OCI-LY7 (cell line): Measurements from ENCODE around the gene CKM. TPM values are rescaled to one million over a fixed set of nuclear protein-coding genes. Genes with fewer than 3 reads are reported as not detected.

ENCODE experiments used
- Bru-seq: library from RNA; stranded (reverse); fragments of 400-500 nt; gene quantifications from one replicate; lab custom pipeline; 2021; lab: Mats Ljungman, UMichigan
- BruChase-seq, 2 experiments: library from RNA; stranded (reverse); fragments of 400-500 nt; gene quantifications; one replicate each; lab custom pipeline; 2021; lab: Mats Ljungman, UMichigan
- BruUV-seq: library from RNA; stranded (reverse); fragments of 400-500 nt; replicated peaks from 2 replicates; lab custom pipeline; 2021; lab: Mats Ljungman, UMichigan
- CTCF ChIA-PET: fragments of 300-600 bp; sonication (Branson Sonifier 250); formaldehyde crosslinking; loops from one replicate; lab custom pipeline; 2022; ENCODE audit warnings: antibody characterized with exemption; ENCODE audit not compliant: unreplicated experiment; lab: Charles Lee
- POLR2A ChIA-PET: fragments of 300-600 bp; sonication (Branson Sonifier 250); formaldehyde crosslinking; loops from one replicate; lab custom pipeline; 2022; ENCODE audit warnings: antibody characterized with exemption; lab: Charles Lee
- DNase-seq: peaks from one replicate; pipeline ENCODE4 v3.0.0-alpha.2; 2015; ENCODE audit warnings: low spot score
- H2AFZ ChIP-seq: fragments of 200-600 bp; sonication (generic), shearing (Covaris generic); 2 replicates; pipeline ENCODE4 v1.6.1; 2014; ENCODE audit warnings: mild to moderate bottlenecking, antibody characterized with exemption, low read length, moderate library complexity
- H3K27ac ChIP-seq: fragments of 200-600 bp; sonication (generic); 2 replicates; pipeline ENCODE4 v1.5.1; 2014; ENCODE audit warnings: mixed run types, low read depth, mild to moderate bottlenecking, moderate library complexity, low read length, inconsistent platforms; ENCODE audit not compliant: poor library complexity, severe bottlenecking
- H3K36me3 ChIP-seq: fragments of 200-600 bp; sonication (generic); 2 replicates; pipeline ENCODE4 v1.6.1; 2014; ENCODE audit warnings: mild to moderate bottlenecking, antibody characterized with exemption, low read length, moderate library complexity, mixed read lengths; ENCODE audit not compliant: insufficient read depth
- H3K4me1 ChIP-seq: fragments of 200-600 bp; sonication (generic); 2 replicates; pipeline ENCODE4 v1.5.1; 2014; ENCODE audit warnings: mild to moderate bottlenecking, low read length; ENCODE audit not compliant: insufficient read depth, poor library complexity, severe bottlenecking
- H3K4me2 ChIP-seq: fragments of 200-600 bp; sonication (generic); 2 replicates; pipeline ENCODE4 v1.6.1; 2014; ENCODE audit warnings: mild to moderate bottlenecking, low read length
- H3K4me3 ChIP-seq: fragments of 200-600 bp; sonication (generic); 2 replicates; pipeline ENCODE4 v1.5.1; 2014; ENCODE audit warnings: mild to moderate bottlenecking, low read depth, low read length; ENCODE audit not compliant: poor library complexity, severe bottlenecking
- H3K79me2 ChIP-seq: fragments of 200-600 bp; sonication (generic); 2 replicates; pipeline ENCODE4 v1.6.1; 2016; ENCODE audit warnings: low read depth, mild to moderate bottlenecking, low read length, moderate library complexity, mixed read lengths; ENCODE audit not compliant: insufficient read depth
- H3K9me2 ChIP-seq: fragments of 200-600 bp; sonication (generic); 2 replicates; pipeline ENCODE4 v1.6.1; 2016; ENCODE audit warnings: mild to moderate bottlenecking, low read length, mixed read lengths; ENCODE audit not compliant: insufficient read depth
- H3K9me3 ChIP-seq: fragments of 200-600 bp; sonication (generic); 2 replicates; pipeline ENCODE4 v1.6.1; 2014; ENCODE audit warnings: mild to moderate bottlenecking, mixed run types, low read length, mixed read lengths
- H4K20me1 ChIP-seq: fragments of 200-600 bp; sonication (generic); 2 replicates; pipeline ENCODE4 v1.6.1; 2014; ENCODE audit warnings: mild to moderate bottlenecking, antibody characterized with exemption, low read length, moderate library complexity, mixed read lengths; ENCODE audit not compliant: insufficient read depth
- EZH2phosphoT487 ChIP-seq: fragments of 200-600 bp; sonication (generic); IDR thresholded peaks from 2 replicates; pipeline ENCODE4 v1.6.1; 2018; ENCODE audit warnings: low read depth, borderline replicate concordance, mild to moderate bottlenecking, mixed run types, antibody characterized with exemption, low read length, moderate library complexity, mixed read lengths
- intact Hi-C: fragments of 100-400 bp; cut with micrococcal nuclease; formaldehyde crosslinking; loops from one replicate; pipeline ENCODE4 v1.10.0; 2022; ENCODE audit not compliant: unreplicated experiment
- long read RNA-seq: library from polyadenylated mRNA; stranded (forward); transcript quantifications from one replicate; pipeline ENCODE4 v2.0.0, GENCODE V29; 2022
- total RNA-seq, 2 experiments: library from RNA; depleted of rRNA in 1 of 2; stranded (reverse); fragments of >200 nt in 1 of 2; shearing (Covaris generic) in 1 of 2; gene quantifications; 2 replicates each; pipeline ENCODE4 v1.2.3, GENCODE V29; 2014 to 2022
- TF ChIP-seq, protein P1 (sequence below): fragments of 200-600 bp; sonication (generic); conservative IDR thresholded peaks from 2 replicates; pipeline ENCODE4 v1.5.1; 2014; ENCODE audit warnings: mild to moderate bottlenecking, antibody characterized with exemption, low read length, moderate library complexity, mixed read lengths

The CKM gene
- total RNA-seq (2014; rRNA removed; shearing (Covaris generic)) (not detected in 2 replicates), total RNA-seq (2022) (not detected in 2 replicates), Bru-seq, nascent RNA (not detected), BruChase-seq, experiment 1, labeled RNA remaining after a 6-hour chase (not detected), BruChase-seq, experiment 2, labeled RNA remaining after a 2-hour chase (not detected)
- long read RNA-seq, result 0 reads

DNA sequence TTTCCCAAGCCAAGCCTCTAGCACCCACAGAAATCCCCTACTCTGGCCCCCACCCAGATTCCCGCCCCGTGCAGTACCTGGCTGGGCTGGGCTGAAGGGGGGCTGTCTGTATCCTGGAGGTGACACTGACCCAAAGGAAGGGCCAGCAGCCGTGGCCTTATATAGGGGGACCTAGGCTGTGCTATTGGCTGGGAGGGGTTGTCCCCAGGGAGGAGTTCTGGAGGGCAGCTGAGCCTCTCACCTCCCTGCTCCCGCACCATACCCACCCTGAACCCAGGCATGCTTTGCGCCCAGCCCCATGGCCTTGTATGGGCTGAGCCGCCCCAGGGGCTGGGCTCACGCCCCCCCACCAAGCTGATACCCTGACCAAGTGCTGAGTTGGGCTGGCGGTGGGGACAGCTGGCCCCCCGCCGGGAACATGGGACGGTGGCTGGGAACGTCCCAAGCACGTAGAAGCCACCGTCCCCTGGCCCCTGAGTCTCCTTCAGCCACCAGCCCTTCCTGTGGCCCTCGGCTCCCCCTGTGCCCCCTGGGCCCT, at the start of gene CKM:
TSS of gene CKM (minus strand) at position 132 of the 538 bp plus-strand sequence. CDS start 3,162 bp downstream, outside the sequence.
- POLR2A ChIA-PET, result no interaction called here
- no TSS peak for BruUV-seq

DNA sequence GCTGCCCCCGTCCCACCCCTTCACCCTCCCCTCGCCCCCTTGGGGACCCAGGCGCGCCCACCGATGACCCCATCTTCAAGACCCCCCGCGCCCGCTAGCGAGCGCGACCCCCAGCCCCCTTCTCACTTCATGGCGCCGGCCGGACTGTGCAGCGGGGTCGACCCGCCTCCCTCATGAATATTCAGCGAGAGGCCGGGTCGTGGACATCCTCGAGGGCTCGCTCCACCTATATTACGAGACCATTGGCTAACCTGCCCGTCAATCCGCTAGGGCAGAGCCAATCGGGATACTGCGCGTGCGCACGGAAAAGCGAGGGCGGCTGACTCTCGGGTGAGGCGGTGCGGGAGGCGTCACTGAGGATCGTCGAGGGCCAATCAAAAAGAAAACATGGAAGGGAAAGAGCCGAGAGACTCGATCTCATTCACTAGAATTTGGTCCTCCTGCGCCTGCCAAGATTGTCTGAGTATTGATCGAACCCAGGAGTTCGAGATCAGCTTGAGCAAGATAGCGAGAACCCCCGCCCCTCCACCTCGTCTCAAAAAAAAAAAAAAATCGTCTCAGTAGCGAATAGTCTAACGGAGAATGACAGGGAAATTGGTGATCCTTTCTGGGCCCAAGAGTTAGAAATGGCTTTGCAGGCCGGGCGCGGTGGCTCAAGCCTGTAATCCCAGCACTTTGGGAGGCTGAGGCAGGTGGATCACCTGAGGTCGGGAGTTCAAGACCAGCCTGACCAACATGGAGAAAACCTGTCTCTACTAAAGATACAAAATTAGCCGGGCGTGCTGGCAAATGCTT, 47.9 kb upstream of the CKM start, which contains the start of gene ERCC2:
TSS of gene ERCC2 (minus strand) at position 164 of the 795 bp plus-strand sequence. CDS start at position 131, 33 bp downstream.
- CTCF ChIA-PET, result no interaction called here

More for the DNA sequence above, at the start of gene CKM:
- Histone ChIP-seq H3K79me2 (no peaks in the 10 kb centered on the region), H4K20me1 (no peaks in the 10 kb centered on the region), H3K9me3 (no peaks in the 10 kb centered on the region), H3K4me2 (no peak within 1 kb of the TSS), H3K27ac (no peak within 1 kb of the TSS), H3K36me3 (no peaks in the 10 kb centered on the region), H2AFZ (no peak within 1 kb of the TSS), H3K4me1 (peaks cover 10% of the 10 kb centered on the region), H3K9me2 (no peaks in the 10 kb centered on the region), H3K4me3 (no peak within 1 kb of the TSS)
- CTCF ChIA-PET, result no interaction called here
- intact Hi-C loops, result no loop called here
- no peak for TF ChIP-seq EZH2phosphoT487
- TF ChIP-seq, protein P1, sequence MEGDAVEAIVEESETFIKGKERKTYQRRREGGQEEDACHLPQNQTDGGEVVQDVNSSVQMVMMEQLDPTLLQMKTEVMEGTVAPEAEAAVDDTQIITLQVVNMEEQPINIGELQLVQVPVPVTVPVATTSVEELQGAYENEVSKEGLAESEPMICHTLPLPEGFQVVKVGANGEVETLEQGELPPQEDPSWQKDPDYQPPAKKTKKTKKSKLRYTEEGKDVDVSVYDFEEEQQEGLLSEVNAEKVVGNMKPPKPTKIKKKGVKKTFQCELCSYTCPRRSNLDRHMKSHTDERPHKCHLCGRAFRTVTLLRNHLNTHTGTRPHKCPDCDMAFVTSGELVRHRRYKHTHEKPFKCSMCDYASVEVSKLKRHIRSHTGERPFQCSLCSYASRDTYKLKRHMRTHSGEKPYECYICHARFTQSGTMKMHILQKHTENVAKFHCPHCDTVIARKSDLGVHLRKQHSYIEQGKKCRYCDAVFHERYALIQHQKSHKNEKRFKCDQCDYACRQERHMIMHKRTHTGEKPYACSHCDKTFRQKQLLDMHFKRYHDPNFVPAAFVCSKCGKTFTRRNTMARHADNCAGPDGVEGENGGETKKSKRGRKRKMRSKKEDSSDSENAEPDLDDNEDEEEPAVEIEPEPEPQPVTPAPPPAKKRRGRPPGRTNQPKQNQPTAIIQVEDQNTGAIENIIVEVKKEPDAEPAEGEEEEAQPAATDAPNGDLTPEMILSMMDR, result no peak
- DNase-seq, result no peak

More for the DNA sequence above, 47.9 kb upstream of the CKM start, which contains the start of gene ERCC2:
- TF ChIP-seq EZH2phosphoT487, result no peak
- TF ChIP-seq, protein P1, result no peak
- Histone ChIP-seq H4K20me1 (no peaks in the 10 kb centered on the region), H3K36me3 (peaks cover 3% of the 10 kb centered on the region; the same call in 1 of the 2 replicates), H3K9me2 (no peaks in the 10 kb centered on the region), H3K4me3 (peak within 1 kb of the TSS; percentile 86), H2AFZ (peak within 1 kb of the TSS; percentile 88), H3K79me2 (no peaks in the 10 kb centered on the region), H3K9me3 (no peaks in the 10 kb centered on the region), H3K27ac (peak within 1 kb of the TSS; percentile 46), H3K4me1 (peaks cover 15% of the 10 kb centered on the region), H3K4me2 (peak within 1 kb of the TSS; percentile 95)
- POLR2A ChIA-PET, result interaction anchor here (1.1 kb wide), 1 partner anchor 408 kb away, joined by 3 read pairs; no protein-coding TSS in a partner anchor
- BruUV-seq, result TSS peak; percentile 80
- DNase-seq, result peak; percentile 99
- intact Hi-C loops, result no loop called here
